Caco-2 (cell line): ENCODE measurements around the gene MAS1L. TPM values are rescaled to one million over a fixed set of nuclear protein-coding genes. Genes with fewer than 3 reads are reported as not detected.

Source experiments
- BruUV-seq: library from RNA; stranded (reverse); fragments of 400-500 nt; replicated peaks from 2 replicates; lab custom pipeline; 2021; lab: Mats Ljungman, UMichigan
- CTCF ChIA-PET: fragments of 300-600 bp; sonication (Branson Sonifier 250); formaldehyde crosslinking; loops from one replicate; lab custom pipeline; 2022; ENCODE audit warnings: antibody characterized with exemption; lab: Charles Lee
- POLR2A ChIA-PET: fragments of 300-600 bp; sonication (Branson Sonifier 250); formaldehyde crosslinking; loops from one replicate; lab custom pipeline; 2022; ENCODE audit warnings: antibody characterized with exemption; lab: Charles Lee
- DNase-seq, 2 experiments: peaks; one replicate each; pipeline versions ENCODE4 v3.0.0 to v3.0.0-alpha.2; 2020 to 2022
- H3K27me3 ChIP-seq: replicated peaks from 2 replicates; pipeline ENCODE4 v1.6.0; 2011; ENCODE audit warnings: low read length; ENCODE audit not compliant: control insufficient read depth, insufficient read depth
- H3K36me3 ChIP-seq: 2 replicates; pipeline ENCODE4 v1.5.1; 2011; ENCODE audit warnings: low read length; ENCODE audit not compliant: control insufficient read depth, insufficient read depth
- H3K4me1 ChIP-seq: fragments of 250-450 bp; sonication (Bioruptor Pico); 2 replicates; pipeline ENCODE4 v1.5.1; 2020; ENCODE audit warnings: mild to moderate bottlenecking
- H3K4me3 ChIP-seq: 2 replicates; pipeline ENCODE4 v1.5.1; 2011; ENCODE audit warnings: low read depth, mild to moderate bottlenecking, control low read depth, low read length
- H3K9me3 ChIP-seq: fragments of 250-450 bp; sonication (Bioruptor Pico); 2 replicates; pipeline ENCODE4 v1.5.1; 2020; ENCODE audit warnings: mild to moderate bottlenecking, moderate library complexity
- H3K27ac Mint-ChIP-seq: one replicate; pipeline ENCODE4 v1.8.0; 2022; ENCODE audit warnings: mixed read lengths; ENCODE audit not compliant: unreplicated experiment
- H3K27me3 Mint-ChIP-seq: one replicate; pipeline ENCODE4 v1.8.0; 2022; ENCODE audit warnings: mixed read lengths; ENCODE audit not compliant: insufficient read depth, unreplicated experiment
- H3K36me3 Mint-ChIP-seq: one replicate; pipeline ENCODE4 v1.8.0; 2022; ENCODE audit warnings: mild to moderate bottlenecking, mixed read lengths; ENCODE audit not compliant: insufficient read depth, unreplicated experiment
- H3K4me1 Mint-ChIP-seq: one replicate; pipeline ENCODE4 v1.8.0; 2022; ENCODE audit warnings: low read depth, mixed read lengths; ENCODE audit not compliant: unreplicated experiment
- H3K4me3 Mint-ChIP-seq: one replicate; pipeline ENCODE4 v1.8.0; 2022; ENCODE audit warnings: mild to moderate bottlenecking, moderate library complexity, mixed read lengths; ENCODE audit not compliant: unreplicated experiment
- H3K9me3 Mint-ChIP-seq: one replicate; pipeline ENCODE4 v1.8.0; 2022; ENCODE audit warnings: mixed read lengths; ENCODE audit not compliant: unreplicated experiment
- intact Hi-C: fragments of 100-400 bp; cut with micrococcal nuclease; formaldehyde crosslinking; loops from one replicate; pipeline ENCODE4 v1.10.0; 2022; ENCODE audit not compliant: unreplicated experiment
- total RNA-seq: library from RNA; stranded (reverse); gene quantifications from 2 replicates; pipeline ENCODE4 v1.2.3, GENCODE V29; 2022
- TF ChIP-seq, protein P1 (sequence below), 2 experiments: fragments of 200-600 bp in 1 of 2; IDR thresholded peaks; 1 replicate in 1 of 2; 2 replicates in 1 of 2; pipeline versions ENCODE4 v1.5.1 to v1.8.0; 2011 to 2022; ENCODE audit warnings: antibody characterized with exemption in 1 of 2, control low read depth in 1 of 2, inconsistent platforms in 1 of 2, low read depth in 1 of 2, low read length in 1 of 2, mild to moderate bottlenecking in 1 of 2, moderate library complexity in 1 of 2; ENCODE audit not compliant: insufficient read depth in 1 of 2, severe bottlenecking in 1 of 2, unreplicated experiment in 1 of 2

Gene MAS1L
- total RNA-seq, 1 experiment from 2014 or later, result not detected

GRCh38 chr6:29489286-29489685, 1.5 kb upstream of the MAS1L start:
- H3K4me3 Mint-ChIP-seq, result no peak overlapping the region
- H3K4me1 Mint-ChIP-seq, result no peaks in the 10 kb centered on the region
- no peak overlapping the region for H3K27ac Mint-ChIP-seq
- Histone ChIP-seq H3K9me3 (no peaks in the 10 kb centered on the region), H3K4me1 (no peaks in the 10 kb centered on the region), H3K27me3 (no peaks in the 10 kb centered on the region), H3K36me3 (no peaks in the 10 kb centered on the region), H3K4me3 (no peak overlapping the region)
- ChIA-PET CTCF (no interaction called here), POLR2A (no interaction called here)
- peaks cover 5% of the 10 kb centered on the region for H3K27me3 Mint-ChIP-seq
- no TSS peak for BruUV-seq
- H3K36me3 Mint-ChIP-seq, result no peaks in the 10 kb centered on the region
- no peak for DNase-seq
- H3K9me3 Mint-ChIP-seq, result no peaks in the 10 kb centered on the region
- TF ChIP-seq, protein P1, sequence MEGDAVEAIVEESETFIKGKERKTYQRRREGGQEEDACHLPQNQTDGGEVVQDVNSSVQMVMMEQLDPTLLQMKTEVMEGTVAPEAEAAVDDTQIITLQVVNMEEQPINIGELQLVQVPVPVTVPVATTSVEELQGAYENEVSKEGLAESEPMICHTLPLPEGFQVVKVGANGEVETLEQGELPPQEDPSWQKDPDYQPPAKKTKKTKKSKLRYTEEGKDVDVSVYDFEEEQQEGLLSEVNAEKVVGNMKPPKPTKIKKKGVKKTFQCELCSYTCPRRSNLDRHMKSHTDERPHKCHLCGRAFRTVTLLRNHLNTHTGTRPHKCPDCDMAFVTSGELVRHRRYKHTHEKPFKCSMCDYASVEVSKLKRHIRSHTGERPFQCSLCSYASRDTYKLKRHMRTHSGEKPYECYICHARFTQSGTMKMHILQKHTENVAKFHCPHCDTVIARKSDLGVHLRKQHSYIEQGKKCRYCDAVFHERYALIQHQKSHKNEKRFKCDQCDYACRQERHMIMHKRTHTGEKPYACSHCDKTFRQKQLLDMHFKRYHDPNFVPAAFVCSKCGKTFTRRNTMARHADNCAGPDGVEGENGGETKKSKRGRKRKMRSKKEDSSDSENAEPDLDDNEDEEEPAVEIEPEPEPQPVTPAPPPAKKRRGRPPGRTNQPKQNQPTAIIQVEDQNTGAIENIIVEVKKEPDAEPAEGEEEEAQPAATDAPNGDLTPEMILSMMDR (IDR thresholded peaks at IDR 0.05; ENCODE audit: insufficient read depth in 1 of 2, low read depth in 1 of 2, low read length in 1 of 2, severe bottlenecking in 1 of 2, unreplicated experiment in 1 of 2), result no peak
- intact Hi-C loops, result no loop called here

- H3K36me3 Mint-ChIP-seq, result no peaks in the 10 kb centered on the region
- H3K4me3 ChIP-seq, result no peak overlapping the region
- no peaks in the 10 kb centered on the region for H3K27me3 ChIP-seq
- no peak overlapping the region for H3K4me3 Mint-ChIP-seq
- H3K27me3 Mint-ChIP-seq, result peaks cover 5% of the 10 kb centered on the region
- BruUV-seq, result no TSS peak
- H3K27ac Mint-ChIP-seq, result no peak overlapping the region
- CTCF ChIA-PET, result no interaction called here
- H3K9me3 Mint-ChIP-seq, result no peaks in the 10 kb centered on the region
- no peaks in the 10 kb centered on the region for H3K4me1 ChIP-seq
- intact Hi-C loops, result no loop called here
- POLR2A ChIA-PET, result no interaction called here
- no peaks in the 10 kb centered on the region for H3K4me1 Mint-ChIP-seq
- no peaks in the 10 kb centered on the region for H3K36me3 ChIP-seq
- no peaks in the 10 kb centered on the region for H3K9me3 ChIP-seq
- no peak for DNase-seq
- TF ChIP-seq, protein P1 (IDR thresholded peaks at IDR 0.05; ENCODE audit: insufficient read depth in 1 of 2, low read depth in 1 of 2, low read length in 1 of 2, severe bottlenecking in 1 of 2, unreplicated experiment in 1 of 2), result no peak
Observed at GRCh38 chr6:29488874-29489273, 1.1 kb upstream of the MAS1L start.

GRCh38 chr6:29487131-29487530, 625 bp downstream of the MAS1L start:
- intact Hi-C loops, result no loop called here
- CTCF ChIA-PET, result no interaction called here
- H3K36me3 Mint-ChIP-seq, result no peaks in the 10 kb centered on the region
- POLR2A ChIA-PET, result no interaction called here
- H3K27ac Mint-ChIP-seq, result no peak overlapping the region
- no peak for DNase-seq
- no peak overlapping the region for H3K4me3 Mint-ChIP-seq
- no TSS peak for BruUV-seq
- no peaks in the 10 kb centered on the region for H3K27me3 Mint-ChIP-seq
- H3K4me1 Mint-ChIP-seq, result no peaks in the 10 kb centered on the region
- no peak overlapping the region for H3K4me3 ChIP-seq
- no peaks in the 10 kb centered on the region for H3K4me1 ChIP-seq
- TF ChIP-seq, protein P1 (IDR thresholded peaks at IDR 0.05; ENCODE audit: insufficient read depth in 1 of 2, low read depth in 1 of 2, low read length in 1 of 2, severe bottlenecking in 1 of 2, unreplicated experiment in 1 of 2), result no peak
- no peaks in the 10 kb centered on the region for H3K9me3 Mint-ChIP-seq
- H3K36me3 ChIP-seq, result no peaks in the 10 kb centered on the region
- H3K9me3 ChIP-seq, result no peaks in the 10 kb centered on the region
- no peaks in the 10 kb centered on the region for H3K27me3 ChIP-seq
